ENCODE results near the gene CD300LG.
A peak's percentile ranks its signal among the peaks of the same experiment; 100 is the strongest.
"Not testable (repeated sequence)": the region's sequence is repeated elsewhere in the genome, so short reads cannot be mapped to it uniquely, and the experiment has no call there.

CD300LG gene

DNA sequence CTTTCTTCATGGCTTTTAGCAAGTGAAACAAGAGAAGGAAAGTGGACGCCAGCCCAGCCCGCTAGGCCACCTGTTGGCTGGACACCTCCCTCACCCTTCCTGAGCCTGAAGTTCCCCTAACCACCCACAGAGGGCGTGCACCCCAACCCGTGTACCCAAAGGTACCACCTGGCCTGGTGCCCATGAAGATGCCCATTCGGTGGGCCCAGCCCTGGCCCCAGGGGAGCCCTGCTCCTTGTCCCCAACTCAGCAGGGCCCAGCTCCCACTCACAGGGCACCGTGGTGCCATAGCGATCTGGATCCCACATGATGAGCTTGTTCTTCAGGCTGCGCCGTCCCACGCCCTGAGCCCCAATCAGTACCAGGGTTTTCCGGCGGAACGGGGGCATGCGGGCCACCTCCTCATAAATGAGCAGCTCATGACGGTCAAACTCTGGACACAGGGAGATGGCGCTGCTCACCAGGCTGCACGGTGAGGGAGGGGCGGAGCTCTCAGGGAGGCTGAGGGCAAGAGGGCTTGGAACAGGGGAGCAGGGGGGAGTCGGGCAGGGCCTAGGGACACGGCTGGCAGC, 33.5 kb downstream of the CD300LG start:
- peak in 1 of 4 experiments; percentile 14 for DNase-seq

DNA sequence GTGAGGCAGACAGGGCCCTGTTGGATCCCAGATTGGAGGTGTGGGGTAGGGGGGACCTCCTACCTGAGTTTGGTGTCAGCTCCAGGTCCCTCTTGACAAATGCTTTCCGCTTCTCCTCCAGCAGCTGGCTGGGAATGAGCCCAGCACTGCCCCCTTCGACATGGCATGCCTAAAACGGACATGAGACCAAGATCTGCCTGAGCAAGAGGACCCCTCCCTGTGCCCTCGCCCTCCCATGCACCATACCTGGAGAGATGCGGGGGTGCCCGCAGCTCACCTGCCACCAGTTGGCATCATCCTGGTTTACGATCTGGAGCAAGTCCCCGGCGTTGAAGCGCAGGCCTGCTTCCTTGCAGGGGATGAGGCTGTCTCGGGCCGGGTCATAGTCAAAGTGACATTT, 34.2 kb downstream of the CD300LG start:
- DNase-seq: no peak

DNA sequence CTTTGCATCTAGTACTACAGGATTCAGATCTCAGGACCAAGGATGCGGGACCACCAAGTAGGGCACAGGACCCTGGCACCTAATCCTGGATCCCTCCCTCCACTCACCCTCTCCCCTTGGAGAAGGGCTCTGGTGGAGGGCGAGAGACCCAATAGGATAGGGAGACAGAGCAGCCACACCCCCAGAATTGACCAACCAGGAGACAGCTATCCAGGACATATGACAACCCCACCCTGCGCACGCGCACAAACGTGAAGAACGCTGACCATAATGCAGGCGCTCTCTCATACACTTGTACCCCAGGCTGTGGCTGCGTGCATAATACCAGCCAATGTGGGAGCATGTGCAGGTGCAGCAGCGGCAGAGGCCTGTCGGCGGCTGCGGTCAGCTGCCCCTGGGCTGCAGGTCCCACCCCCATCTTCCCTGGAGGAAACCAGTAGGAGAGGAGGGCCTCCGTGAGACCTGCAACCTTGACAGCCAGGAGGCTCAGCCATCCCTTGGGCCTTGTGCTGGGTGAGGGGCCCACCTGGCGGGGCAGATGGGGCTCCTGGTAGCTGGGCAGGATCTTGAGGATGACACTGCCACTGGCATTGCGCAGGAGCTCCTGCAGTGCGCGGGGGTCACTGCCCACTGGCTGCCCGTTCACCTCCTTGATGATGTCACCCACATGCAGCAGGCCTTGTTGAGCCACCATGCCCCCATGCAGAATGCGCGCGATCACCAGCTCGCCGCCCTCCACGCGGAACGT, 35.0 kb downstream of the CD300LG start:
- no peak for DNase-seq

DNA sequence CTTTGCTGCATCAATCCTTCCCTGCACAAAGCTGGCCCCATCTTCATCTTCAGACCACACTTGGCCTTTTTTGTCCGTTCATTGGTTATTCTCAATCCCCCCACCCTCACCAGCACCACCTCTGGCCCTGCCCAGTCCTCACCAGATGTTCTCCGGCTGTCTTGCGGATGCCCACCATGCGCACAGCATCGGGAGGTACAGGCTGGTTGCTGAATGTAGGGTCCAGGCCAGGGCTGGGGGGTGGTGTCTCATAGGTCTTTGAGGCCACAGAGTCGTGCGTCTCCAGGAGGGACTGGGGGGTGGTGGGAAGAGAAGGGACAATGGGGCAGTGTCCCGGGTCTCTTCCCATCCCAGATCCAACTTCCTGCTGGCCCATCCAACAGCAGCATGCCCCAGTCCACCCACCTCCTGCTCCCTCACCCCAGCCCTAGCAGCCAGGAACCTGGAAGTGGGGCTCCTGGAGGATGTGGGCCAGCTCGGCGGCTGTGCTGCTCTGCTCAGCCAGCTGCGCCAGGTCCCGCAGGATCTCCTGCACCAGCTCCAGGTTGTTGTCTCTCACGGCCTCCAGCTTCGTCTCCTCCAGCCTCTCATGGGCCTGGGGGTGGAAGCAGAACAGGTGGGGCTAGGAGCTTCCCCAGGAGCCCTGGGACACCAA, 35.9 kb downstream of the CD300LG start:
- no peak for DNase-seq

DNA sequence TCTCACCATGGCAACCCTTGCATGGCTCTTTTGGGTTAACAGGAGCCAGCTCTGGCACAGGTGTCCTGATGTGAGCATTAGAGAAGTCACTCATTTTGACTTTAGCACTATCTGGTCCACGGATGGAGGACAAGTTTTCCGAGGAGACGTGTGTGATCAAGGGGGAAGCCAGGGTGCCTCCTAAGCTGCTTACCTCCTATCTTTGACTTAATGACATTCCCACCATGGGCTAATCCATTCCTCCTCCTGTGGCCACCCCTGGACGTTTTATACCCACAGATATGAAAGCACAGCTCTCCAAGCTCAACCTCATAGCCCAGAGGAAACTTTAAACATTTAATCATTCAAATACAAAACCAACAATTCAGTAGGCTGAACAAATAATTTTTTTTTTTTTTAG, 41.6 kb downstream of the CD300LG start:
- DNase-seq: no peak

DNA sequence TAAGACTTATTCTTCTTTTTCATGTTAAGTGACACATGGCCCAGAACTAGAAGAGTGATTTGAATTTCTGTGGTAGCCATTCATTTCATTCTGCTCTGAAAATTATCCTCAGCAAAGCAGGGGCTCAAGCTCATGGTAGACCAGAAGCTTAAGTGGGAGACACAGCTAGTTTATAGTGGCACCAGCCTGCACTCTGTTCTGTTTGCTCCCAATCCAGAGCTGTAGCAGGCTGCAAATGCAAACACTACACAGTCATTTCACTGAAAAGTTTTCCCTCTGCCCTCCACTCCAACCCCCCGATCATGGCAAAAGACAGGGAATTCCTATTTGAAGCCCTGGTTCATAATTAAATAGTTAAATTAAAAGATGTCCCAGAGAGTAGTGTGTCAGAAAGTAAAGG, 43.3 kb downstream of the CD300LG start:
- DNase-seq: no peak

DNA sequence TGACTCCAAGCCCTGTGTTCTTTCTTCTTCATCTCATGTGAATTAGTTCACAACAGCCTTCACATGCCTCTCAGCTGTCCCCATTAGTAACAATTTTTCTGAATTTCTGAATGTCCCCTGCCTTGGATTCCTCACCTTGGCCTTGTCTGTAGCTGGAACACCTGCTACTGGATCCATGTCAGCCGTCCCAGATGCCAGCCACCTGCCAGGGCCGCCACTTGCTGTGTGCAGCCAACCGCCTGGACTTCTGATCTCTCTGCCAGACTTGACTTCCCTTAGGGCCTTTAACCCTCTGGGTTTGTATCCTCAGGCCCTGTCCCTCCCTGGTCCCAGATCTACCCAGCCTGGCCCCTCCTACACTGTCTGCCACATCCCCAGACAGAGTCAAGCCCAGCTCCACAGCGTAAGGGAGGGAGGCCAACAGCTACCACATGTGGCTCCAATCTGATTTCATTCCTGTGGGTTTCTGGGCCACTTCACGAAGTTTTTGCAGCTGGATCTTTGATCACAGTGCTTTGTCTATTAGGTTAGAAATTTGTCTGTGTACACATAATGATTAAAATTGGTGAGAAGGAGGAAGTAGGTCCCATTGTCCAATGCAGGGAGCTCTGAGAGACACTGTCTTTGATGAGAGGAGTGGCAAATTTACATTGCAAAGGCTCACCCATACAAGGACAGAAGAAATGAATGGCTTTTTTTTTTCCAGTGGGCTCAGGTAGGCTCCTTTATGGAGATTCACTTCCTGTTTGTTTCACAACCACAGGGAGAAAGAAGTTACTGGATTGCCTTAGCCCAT, 45.1 kb downstream of the CD300LG start:
- DNase-seq: no peak

DNA sequence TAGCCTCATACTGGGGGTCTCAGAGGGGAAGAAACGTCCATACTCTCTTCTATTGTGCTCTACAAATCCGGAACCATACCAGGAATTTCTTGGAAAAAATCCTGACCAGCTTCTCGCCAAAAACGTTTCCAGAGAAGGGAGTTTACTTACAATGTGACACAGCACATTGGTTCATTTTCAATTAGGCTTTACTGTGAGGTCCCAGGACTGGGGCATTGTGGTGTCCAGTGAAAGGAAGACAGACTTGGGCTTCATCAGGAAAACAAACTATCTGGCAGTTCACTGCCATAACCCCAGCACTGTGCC, 45.6 kb downstream of the CD300LG start:
- no peak for DNase-seq

DNA sequence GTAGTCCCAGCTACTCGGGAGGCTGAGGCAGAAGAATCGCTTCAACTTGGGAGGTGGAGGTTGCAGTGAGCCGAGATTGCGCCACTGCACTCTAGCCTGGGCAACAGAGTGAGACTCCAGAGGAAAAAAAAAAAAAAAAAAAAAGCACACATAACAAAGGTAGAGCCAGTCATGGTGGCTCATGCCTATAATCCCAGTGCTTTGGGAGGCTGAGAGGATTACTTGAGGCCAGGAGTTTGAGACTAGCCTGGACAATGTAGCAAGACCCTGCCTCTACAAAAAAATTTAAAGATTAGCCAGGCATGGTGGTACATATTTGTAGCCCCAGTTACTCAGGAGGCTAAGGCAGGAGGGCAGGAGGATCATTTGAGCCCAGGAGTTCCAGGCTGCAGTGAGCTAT, 47.5 kb downstream of the CD300LG start:
- not testable (repeated sequence) for DNase-seq

DNA sequence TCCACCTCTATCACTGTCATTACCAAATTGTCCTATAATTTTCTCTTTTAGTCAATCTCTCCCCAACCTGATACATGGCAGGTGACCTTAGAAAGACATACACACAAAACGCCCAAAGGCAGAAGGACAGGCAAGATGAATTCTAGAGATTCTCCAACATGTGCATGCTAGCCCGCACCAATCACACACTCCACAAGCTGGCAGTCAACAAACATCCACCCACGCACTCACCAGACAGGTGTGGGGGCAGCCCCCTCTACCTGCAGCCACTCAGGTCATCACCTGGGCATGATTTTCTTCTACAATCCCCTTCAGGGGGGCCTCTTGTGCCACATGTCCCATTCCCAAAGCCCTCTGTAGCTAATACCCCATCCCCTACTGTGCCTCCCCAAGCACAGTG, 50.9 kb downstream of the CD300LG start:
- DNase-seq: no peak

DNA sequence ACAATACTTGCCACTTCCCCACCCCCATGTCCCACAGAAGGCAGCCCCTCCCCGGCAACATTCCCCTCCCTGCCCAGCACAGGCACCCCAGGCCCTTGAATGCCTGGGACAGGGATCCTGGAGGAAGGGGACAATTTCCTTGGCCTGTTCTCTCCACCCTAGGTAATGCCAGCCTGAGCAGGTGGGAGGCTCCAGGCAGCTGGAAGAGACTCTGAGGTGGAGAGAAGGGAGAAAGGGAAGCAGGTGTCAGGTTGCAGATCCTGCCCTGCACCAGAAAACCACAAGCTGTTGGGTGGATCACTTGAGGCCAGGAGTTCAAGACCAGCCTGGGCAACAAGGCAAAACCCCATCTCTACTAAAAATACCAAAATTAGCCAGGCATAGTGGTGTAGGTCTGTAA, 51.5 kb downstream of the CD300LG start:
- DNase-seq: no peak

DNA sequence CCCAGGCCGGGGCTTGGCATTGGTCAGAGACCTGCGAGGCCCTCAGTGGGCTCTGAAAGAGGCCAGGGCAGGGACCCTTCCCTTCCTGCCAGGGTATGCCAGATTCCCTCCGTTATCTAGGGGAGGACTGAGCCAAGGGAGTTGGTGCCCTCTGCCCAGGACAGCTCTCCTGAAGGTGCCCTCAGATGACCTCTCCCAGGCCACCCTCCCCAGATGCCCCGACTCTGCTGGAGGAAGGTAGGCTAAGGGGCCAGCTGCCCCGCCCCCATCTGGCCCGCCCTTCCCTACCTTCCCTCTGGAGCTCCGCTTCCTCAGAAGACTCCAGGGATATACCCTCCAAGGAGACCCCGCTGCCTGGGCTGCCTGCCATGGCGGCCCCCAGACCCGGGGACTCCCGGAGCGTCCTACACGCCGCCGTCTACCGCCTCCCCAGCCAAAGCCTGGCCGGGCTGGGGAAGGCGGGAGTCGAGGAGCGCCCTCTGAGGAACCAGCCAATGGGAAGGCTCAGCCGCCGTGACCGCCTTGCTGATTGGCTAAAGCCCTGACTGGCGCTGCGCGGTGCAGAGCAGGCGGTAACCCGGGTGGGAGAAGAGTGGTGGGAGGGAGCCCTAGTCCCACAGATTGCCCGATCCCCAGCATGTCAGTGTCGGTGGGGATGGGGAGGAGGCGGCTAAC, 53.3 kb downstream of the CD300LG start:
- DNase-seq: peak; percentile 39 to 61 (median 46)

DNA sequence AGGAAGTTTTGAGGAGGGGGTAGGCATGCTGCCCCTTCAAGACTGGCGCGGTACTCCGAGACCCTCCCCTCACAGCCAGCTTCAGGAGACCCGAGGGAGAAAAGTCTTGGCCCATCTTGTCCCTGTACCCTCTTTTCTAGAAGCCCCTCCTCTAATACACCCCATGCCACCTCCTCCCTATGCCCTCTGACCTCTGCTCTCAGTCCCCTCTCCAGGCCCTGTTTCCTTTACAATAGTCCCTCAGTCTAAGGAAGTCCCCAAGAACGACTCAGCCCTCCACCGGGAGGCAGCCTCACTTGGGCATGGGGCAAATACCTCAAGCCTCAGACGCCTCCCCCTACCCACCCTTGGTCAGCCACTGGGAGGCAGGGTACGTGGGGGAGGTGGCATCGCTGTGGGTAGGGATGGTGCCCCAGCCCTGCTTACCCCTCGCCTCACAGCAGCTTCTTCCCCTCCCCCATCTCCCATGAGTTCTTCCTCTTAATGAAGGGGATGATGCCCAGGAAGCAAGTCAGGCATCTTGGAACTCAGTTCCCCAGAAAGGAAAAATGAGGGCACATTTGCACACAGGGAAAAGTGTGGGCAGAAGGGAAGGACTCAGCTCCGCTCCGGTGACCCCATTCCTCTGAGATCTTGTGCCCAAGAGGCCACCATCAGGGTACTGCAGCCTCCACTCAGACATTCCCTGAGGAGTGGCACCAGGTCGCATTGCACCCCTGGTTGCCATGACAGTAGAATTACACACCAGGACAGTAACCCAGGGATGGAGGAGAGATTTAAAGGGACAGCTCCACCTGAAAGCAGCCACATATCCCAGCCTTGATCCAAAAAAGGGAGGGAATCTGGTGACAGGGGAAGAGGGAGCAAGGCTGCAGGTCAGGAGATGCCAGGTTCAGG, 54.1 kb downstream of the CD300LG start:
- DNase-seq: no peak

DNA sequence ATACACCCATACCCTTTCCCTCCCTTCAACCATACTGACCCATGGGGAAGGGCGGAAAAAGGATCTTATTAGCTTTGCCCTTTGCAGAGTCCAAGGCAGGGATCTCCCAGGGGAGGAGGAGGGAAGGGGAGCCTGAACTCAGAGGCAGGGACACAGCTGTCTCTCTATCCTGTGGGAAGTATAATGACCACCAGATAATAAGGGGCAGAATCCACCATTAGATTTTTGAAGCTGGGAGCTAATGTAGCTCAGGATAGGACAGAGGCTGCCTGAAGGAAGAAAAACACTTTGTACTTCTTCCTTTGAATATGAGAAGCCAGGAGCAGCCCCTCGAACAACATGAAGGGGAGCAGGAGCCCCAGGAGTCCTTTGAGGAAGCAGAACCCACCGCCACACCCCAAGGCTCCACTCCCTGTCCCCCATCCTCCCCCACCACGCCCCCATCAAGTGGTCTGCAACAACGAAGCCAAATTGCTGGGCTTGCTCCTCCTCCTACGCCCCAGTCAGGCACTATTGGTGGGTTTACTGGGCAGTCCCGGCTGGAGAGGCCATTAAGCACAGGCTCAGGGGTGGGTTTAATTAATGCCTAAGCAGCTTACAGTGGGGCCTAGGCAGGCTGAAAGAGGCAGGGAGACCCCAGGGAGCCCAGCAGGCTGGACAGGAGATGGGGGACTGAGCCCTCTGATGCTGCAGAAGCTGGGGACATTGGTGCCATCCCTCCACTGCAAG, 55.0 kb downstream of the CD300LG start:
- DNase-seq: no peak

DNA sequence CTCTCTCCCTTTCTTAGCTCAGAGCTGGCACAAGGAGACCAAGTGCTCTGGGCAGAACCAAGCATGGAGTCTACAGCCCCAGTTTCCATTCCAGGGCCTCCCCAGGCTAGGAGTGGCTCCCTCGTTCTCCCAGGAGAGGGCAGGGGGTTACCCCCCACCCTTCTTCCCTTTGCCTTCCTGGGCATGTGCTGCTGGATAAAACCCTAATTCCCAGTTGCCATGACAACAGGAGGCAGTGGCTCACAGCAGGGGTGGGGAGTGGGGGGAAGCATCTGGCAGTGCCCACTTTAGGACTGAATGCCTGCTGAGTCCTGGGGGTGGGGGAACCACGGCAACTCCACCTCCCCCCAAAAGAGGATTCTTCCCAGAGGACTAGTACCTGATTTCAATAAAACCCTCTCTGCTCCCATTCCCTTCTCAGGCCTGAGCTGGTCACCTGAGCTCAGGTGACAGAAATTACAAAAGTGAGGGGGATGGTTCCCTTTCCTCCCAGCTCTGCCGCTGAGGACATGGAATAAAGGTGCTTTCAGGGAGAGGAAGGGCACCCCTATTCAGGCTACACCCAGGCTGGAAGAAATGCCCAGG, 58.5 kb downstream of the CD300LG start:
- DNase-seq: no peak

DNA sequence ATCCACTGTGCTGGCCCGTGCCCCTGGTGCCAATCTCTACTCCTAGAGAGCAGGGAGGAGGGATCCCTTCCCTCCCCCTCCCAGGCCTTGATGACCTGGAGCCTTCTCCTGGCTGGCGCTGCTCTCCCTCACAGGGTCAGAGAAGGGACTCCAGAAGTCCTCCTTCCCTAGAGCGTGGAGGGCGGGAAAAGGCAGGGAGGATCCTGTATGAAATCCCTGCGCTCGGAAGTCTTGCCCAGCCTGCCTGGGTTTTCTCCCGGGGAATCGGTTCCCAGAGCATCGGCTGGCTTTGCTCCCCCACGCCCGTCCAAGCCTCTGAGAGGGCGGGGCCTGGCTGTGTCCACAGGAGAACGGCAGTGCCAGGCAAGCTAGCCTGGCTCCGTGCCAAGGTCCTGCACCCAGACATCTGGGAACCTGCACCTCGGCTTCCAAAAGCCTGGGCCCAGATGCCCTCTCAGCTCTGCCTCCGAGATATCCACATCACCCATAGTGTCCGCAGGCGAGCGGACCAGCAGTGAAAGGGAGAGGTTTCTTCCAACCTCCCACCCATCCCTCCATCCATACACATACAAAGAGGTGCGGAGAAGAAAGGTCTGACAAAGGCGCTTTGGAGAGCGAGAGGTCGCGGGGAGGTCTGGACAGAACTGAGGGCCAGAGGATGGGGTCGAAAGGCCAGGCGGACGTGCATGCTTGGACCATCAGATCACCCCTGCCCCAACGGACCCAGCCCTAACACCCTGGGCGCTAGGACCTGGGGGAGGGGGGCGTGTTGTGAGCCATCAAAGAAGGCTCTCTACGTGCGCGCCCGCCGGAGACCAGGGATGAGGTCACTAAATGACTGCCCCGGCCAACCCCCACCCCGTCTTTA, 59.2 kb downstream of the CD300LG start:
- peak in 1 of 4 experiments; percentile 20 for DNase-seq

DNA sequence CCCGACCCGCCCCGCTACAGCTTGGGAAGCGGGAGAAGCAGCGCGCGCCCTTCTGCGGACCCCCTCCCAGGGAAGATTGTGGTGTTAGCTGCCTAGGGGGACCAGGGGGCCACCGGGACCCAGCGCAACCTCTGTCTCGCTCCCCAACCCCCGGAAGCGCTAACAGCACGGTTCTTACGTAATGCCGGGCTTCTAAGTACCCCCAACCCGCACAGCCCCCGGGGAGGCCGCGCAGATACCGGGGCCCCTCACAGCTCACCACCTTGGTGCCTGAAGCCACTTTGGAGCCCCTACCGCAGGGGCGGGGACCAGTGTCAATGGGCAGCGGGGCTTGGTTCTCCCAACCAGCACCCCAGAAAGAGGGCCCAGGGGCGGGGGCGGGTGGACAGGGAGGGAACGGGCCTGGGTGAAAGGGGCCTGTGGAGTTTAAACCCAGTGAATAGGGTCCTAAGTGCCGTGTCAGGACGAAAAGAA, 60.0 kb downstream of the CD300LG start:
- DNase-seq: no peak

DNA sequence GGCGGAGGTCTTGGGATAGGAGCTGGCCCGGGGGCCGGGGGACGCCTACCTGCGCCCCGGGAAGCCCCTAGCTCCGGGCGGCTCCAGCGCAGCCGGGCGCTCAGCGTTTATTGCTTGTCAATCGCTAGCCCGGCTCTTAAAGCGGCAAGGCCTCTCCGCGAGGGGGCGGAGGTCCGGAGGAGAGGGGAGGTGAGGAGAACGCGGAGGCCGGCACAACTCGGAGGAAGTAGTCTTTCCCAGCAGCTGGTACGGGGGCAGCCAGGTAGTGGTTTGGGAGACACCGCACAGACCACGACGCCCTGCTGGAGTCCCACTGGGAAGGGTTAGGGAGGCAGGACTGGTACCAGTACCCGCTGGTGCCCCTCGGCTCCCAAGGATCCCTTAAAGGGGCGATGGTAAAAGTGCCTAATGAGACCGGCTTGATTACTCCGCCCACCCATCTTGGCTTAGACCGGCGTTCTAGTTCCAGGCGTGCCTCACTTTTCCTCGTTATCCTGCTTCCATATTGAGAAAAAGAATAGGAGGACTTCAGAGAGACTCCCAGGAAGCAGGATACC, 60.5 kb downstream of the CD300LG start, which contains the start of gene MPP2:
MPP2 (minus strand) TSS at position 112 of the 557 bp plus-strand sequence. CDS start 3,076 bp downstream, outside the sequence.
- DNase-seq: peak in 3 of 4 experiments; percentile 19 to 24 (median 19)
